Brain microvascular endothelial cell (primary cell): Measurements from ENCODE around the gene SLC22A23.

Experiments
- DNase-seq: peaks from one replicate; pipeline ENCODE4 v3.0.0-alpha.2; 2020
- H3K27ac ChIP-seq: fragments of 250-450 bp; sonication (Bioruptor Pico); 2 replicates; pipeline ENCODE4 v1.5.1; 2020; ENCODE audit warnings: mild to moderate bottlenecking, moderate library complexity
- H3K27me3 ChIP-seq: fragments of 250-450 bp; sonication (Bioruptor Pico); replicated peaks from 2 replicates; pipeline ENCODE4 v1.5.1; 2020; ENCODE audit warnings: mild to moderate bottlenecking
- H3K36me3 ChIP-seq: fragments of 250-450 bp; sonication (Bioruptor Pico); replicated peaks from 2 replicates; pipeline ENCODE4 v1.5.1; 2020; ENCODE audit warnings: mild to moderate bottlenecking
- H3K4me3 ChIP-seq: 2 replicates; pipeline ENCODE4 v1.5.1; 2011; ENCODE audit warnings: low read depth, mild to moderate bottlenecking, control low read depth, low read length, moderate library complexity
- in situ Hi-C: cut with HindIII; loops from 2 replicates; pipeline ENCODE4 v1.10.0; 2017; ENCODE audit warnings: low sequenced_read_pairs, low pct_ligation_motif_present
- TF ChIP-seq, protein P1 (sequence below): IDR thresholded peaks from 2 replicates; pipeline ENCODE4 v1.5.1; 2011; ENCODE audit warnings: low read depth, mild to moderate bottlenecking, moderate library complexity, low read length, control low read depth, inconsistent platforms; ENCODE audit errors: missing control alignments

The SLC22A23 gene

GRCh38 chr6:3396503-3397180 lies 60.2 kb downstream of the SLC22A23 start:
- no peak overlapping the region for H3K27ac ChIP-seq
- H3K36me3 ChIP-seq, result no peaks in the 10 kb centered on the region
- TF ChIP-seq, protein P1, sequence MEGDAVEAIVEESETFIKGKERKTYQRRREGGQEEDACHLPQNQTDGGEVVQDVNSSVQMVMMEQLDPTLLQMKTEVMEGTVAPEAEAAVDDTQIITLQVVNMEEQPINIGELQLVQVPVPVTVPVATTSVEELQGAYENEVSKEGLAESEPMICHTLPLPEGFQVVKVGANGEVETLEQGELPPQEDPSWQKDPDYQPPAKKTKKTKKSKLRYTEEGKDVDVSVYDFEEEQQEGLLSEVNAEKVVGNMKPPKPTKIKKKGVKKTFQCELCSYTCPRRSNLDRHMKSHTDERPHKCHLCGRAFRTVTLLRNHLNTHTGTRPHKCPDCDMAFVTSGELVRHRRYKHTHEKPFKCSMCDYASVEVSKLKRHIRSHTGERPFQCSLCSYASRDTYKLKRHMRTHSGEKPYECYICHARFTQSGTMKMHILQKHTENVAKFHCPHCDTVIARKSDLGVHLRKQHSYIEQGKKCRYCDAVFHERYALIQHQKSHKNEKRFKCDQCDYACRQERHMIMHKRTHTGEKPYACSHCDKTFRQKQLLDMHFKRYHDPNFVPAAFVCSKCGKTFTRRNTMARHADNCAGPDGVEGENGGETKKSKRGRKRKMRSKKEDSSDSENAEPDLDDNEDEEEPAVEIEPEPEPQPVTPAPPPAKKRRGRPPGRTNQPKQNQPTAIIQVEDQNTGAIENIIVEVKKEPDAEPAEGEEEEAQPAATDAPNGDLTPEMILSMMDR, result no peak
- H3K27me3 ChIP-seq, result no peaks in the 10 kb centered on the region
- in situ Hi-C loops, result no loop called here
- no peak for DNase-seq
- H3K4me3 ChIP-seq, result no peak overlapping the region

- no peaks in the 10 kb centered on the region for H3K36me3 ChIP-seq
- DNase-seq, result no peak
- H3K27me3 ChIP-seq, result no peaks in the 10 kb centered on the region
- in situ Hi-C loops, result no loop called here
- TF ChIP-seq, protein P1, result no peak
- no peak overlapping the region for H3K4me3 ChIP-seq
- H3K27ac ChIP-seq, result no peak overlapping the region
These were observed 62.2 kb downstream of the SLC22A23 start for GRCh38 chr6:3394671-3395070.

GRCh38 chr6:3393836-3394202 lies 63.0 kb downstream of the SLC22A23 start:
- in situ Hi-C loops, result no loop called here
- Histone ChIP-seq H3K4me3 (no peak overlapping the region), H3K27me3 (no peaks in the 10 kb centered on the region), H3K27ac (no peak overlapping the region), H3K36me3 (no peaks in the 10 kb centered on the region)
- DNase-seq, result no peak
- TF ChIP-seq, protein P1, result no peak

- no peak for DNase-seq
- TF ChIP-seq, protein P1, result no peak
- in situ Hi-C loops, result no loop called here
- Histone ChIP-seq H3K36me3 (no peaks in the 10 kb centered on the region), H3K4me3 (no peak overlapping the region), H3K27ac (no peak overlapping the region), H3K27me3 (no peaks in the 10 kb centered on the region)
These were observed 63.7 kb downstream of the SLC22A23 start for GRCh38 chr6:3392930-3393835.

- no peak overlapping the region for H3K27ac ChIP-seq
- TF ChIP-seq, protein P1, result no peak
- in situ Hi-C loops, result no loop called here
These were observed 64.9 kb downstream of the SLC22A23 start for GRCh38 chr6:3391902-3392458.

More at GRCh38 chr6:3391902-3392458, 64.9 kb downstream of the SLC22A23 start:
- no peak for DNase-seq
- Histone ChIP-seq H3K36me3 (no peaks in the 10 kb centered on the region), H3K27me3 (no peaks in the 10 kb centered on the region), H3K4me3 (no peak overlapping the region)
